G401.6 (cell line): ENCODE data around the gene SPCS2.

Experiments used
- FAIRE-seq: peaks from 2 replicates; lab custom pipeline; 2012; peaks lifted over from hg19 to GRCh38; lab: Jason Lieb, UNC

Gene SPCS2

DNA sequence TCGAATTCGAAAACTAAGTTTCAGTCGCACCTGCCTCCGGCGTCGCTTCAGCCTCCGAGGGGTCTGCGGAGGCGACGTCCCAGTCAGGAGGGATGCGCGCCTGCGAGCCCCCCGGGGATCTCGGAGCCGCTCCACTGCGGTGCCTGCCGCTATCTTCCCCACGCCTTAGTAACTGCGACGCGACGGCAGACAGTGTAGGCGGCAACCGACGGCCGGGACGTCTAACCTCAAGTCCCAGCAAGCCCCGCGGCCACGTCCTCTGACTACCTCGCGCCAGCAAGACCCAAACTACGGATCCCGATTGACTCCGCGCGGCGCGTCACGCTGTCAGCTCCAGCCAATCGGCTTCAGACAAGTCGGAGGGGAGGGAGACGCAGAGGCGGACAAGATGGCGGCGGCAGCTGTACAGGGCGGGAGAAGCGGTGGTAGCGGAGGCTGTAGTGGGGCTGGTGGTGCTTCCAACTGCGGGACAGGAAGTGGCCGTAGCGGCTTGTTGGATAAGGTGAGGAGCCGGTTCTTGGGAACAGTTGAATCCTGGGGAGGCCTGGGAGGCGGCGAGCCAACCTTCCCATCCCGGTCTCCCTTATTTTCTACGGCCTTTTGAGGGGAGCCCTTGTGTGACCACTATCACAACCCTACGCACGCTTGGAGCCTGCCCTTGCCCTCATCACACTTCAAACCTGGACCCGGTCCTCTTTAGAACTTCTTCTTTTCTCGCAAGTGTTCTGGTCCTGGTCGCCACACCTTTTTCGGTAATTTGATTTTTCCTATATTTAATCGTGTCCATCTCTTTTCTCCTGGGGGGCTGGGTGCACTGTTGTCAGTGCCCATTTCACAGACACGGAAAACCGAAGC, at the start of gene SPCS2, which contains the start of gene XRRA1:
Gene SPCS2 (plus strand): TSS at position 369 of the 855 bp plus-strand sequence. CDS start 20 bp downstream, at position 389.
Gene XRRA1 (minus strand): TSS at position 194 of the 855 bp plus-strand sequence. CDS start 8,213 bp downstream, outside the sequence.
- peak; percentile 96 for FAIRE-seq

GRCh38 chr11:74902342-74902741, 46.7 kb upstream of the SPCS2 start:
- no peak for FAIRE-seq

DNA sequence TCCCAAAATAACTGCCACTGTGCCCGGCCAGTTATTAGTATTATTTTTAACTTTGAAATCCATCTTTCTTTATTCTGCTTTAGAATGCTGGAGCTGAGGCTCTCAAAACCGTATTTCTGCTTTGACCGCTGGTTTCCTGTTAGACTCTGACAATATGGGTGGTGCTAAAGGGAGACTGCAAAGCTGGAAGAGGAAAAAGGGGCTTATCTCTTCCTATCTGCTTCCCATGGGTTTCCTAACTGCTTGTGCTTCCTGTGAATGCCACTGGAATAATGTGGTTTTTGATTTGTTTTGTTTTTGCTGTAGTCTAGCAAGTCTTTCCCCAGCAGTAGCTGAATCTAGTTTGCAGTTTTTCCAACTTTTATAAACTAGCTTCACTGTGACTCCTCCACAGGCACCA, 43.7 kb upstream of the SPCS2 start:
- no peak for FAIRE-seq

GRCh38 chr11:74909385-74909784, 39.7 kb upstream of the SPCS2 start:
- FAIRE-seq = no peak

- no peak for FAIRE-seq
Measured at GRCh38 chr11:74909812-74910211, 39.3 kb upstream of the SPCS2 start.

GRCh38 chr11:74923125-74923524, 25.9 kb upstream of the SPCS2 start:
- FAIRE-seq = no peak

DNA sequence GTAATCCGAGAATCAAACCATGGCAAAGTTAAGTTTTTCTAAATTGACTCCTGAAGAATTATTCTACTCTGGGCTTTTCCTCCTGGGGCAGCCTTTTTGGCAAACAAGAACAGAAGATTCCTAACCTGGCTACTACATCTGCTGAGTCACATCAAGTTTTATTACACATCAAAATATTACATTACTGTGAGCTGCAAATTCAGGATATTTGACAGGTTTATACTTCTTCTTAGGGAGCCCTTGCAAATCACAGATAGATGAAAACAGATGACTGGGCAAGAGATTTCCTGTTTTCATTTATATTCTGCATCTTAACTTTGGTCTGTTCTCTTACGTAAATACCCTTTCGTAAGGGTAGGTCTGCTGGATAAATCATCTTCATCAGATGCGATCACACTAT, 23.8 kb upstream of the SPCS2 start:
- FAIRE-seq = no peak

GRCh38 chr11:74926304-74927030, 22.6 kb upstream of the SPCS2 start:
- no peak for FAIRE-seq

- no peak for FAIRE-seq
Measured at GRCh38 chr11:74927496-74927895, 21.6 kb upstream of the SPCS2 start.

DNA sequence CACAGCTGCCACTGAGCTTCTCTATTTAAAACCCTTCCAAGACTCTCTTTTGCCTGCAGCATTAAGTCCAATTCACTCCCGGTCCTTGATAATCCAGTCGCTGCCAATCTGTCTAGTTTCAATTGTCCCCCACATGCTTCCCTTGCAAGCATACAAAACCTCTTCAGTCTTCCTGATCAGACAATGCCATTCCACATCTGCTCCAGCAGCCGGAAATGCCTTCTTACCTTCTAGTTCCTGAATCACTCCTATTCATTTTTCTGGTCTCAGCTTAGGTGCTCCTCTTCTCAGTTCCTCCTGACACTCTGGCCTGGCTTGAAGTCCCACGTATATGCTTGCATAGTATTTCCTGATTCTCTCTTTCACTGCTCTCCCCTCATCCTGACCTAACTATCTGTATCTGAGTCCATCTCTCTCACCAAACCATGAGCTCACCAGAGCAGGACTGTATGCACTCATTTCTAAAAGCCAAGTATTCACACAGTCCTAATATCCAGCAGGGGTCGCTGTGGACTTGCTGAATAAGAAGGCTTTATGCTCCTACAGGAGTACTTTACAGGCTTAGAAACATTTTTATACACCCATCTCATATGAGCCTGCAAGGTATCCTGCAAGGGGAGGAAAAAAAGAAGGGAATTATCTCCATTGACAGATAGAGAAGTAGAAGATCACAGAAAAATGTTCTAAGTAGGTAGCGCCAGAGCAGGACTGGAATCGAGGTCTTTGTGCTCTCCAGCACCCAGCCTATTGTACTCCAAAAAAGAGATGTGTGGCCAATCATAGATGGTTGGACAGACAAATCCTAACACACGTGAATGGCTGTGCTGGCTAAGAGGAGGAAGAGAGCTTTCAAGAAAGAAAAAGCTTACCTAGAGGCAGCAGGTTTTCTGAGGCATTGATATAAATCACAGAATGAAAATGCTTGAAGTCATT, 19.4 kb upstream of the SPCS2 start:
- FAIRE-seq = peak; percentile 45

DNA sequence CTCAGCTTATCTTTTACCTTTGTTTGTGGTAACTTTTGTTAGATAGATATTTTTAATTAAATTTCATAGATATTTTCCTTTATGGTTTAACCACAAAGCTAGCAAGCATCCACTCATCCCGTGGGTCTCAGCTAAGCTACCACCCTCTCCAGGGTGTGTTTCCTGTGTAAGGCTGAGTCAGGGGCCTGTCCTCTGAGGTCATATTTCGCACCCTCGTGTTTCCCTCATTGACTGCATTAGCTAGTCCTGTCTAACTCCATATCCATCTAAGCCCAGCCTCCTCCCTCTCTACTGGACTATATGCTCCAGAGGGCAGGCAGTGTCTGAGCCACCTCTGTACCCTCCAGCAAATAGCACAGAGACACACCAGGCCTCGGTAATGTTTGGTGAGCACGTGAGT, 16.9 kb upstream of the SPCS2 start:
- FAIRE-seq = no peak

DNA sequence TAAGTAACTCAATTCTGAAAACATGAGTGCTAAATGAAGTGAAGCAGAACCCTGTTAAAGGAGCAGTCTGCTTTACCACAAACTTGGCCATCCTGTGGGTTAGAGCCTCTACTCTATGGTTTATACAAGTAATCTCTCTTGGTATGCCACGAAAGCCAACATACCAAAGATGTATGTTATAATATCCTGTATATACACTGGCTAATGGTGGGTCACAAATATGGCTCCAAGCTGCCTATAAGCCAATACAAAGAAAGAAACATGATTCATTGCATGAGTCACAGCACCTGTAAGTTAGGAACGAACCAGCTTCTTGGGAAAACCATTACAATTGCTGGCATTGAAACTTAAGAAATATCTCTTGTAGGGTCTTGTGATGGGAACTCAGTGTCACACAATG, 16.3 kb upstream of the SPCS2 start:
- no peak for FAIRE-seq

- no peak for FAIRE-seq
Measured at GRCh38 chr11:74933765-74934164, 15.3 kb upstream of the SPCS2 start.

GRCh38 chr11:74935285-74935684, 13.8 kb upstream of the SPCS2 start:
- no peak for FAIRE-seq

DNA sequence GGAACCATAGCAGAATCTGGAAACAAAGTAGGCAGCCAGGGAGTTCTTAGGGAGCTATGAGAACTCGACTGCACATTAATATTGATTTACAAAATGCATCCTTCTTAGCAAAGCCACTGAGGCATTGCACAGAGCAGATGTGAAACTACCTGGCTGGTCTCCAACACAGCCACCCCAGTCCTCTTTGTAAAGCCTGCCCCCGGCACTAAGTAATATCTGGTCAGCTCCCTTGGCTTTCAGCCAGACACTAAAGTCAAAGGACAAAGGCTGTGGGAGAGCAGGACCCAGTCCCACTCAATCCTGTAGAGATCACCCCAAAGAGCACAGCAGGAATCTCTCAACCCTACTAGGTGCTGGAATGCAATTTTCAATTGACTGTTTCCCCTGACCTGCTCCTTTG, 13.0 kb upstream of the SPCS2 start:
- no peak for FAIRE-seq

- no peak for FAIRE-seq
Measured at GRCh38 chr11:74936976-74937375, 12.1 kb upstream of the SPCS2 start.

- no peak for FAIRE-seq
Measured at GRCh38 chr11:74937696-74938475, 11.2 kb upstream of the SPCS2 start.

DNA sequence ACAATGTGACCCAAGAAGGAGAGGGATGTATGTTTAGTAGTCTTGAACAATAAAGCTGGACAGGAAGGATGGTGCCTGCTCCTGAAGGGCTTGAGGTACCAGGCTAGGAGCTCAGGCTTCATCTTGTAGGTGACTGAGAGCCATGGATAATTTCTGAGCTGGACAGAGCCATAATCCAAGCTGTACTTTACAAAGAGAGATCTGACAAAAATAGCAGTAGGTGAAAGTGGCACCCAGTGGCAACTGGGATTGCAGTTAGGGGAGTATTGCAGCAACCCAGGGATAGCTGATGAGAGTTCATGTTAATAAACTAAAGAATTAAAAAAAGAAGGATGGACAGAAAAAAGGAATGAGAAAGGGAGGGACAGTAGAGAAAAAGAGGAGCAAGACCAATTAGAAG, 7.6 kb upstream of the SPCS2 start:
- FAIRE-seq = no peak

- no peak for FAIRE-seq
Measured at GRCh38 chr11:74942073-74942759, 6.8 kb upstream of the SPCS2 start.

- no peak for FAIRE-seq
Measured at GRCh38 chr11:74948546-74948897, 544 bp upstream of the SPCS2 start.

- no peak for FAIRE-seq
Measured at GRCh38 chr11:74949753-74950137, 679 bp downstream of the SPCS2 start.
